ENCODE results near the gene KRTAP5-7.

GRCh38 chr11:71527576-71528210 lies 626 bp downstream of the KRTAP5-7 start:
- TF ChIP-seq, protein P1, sequence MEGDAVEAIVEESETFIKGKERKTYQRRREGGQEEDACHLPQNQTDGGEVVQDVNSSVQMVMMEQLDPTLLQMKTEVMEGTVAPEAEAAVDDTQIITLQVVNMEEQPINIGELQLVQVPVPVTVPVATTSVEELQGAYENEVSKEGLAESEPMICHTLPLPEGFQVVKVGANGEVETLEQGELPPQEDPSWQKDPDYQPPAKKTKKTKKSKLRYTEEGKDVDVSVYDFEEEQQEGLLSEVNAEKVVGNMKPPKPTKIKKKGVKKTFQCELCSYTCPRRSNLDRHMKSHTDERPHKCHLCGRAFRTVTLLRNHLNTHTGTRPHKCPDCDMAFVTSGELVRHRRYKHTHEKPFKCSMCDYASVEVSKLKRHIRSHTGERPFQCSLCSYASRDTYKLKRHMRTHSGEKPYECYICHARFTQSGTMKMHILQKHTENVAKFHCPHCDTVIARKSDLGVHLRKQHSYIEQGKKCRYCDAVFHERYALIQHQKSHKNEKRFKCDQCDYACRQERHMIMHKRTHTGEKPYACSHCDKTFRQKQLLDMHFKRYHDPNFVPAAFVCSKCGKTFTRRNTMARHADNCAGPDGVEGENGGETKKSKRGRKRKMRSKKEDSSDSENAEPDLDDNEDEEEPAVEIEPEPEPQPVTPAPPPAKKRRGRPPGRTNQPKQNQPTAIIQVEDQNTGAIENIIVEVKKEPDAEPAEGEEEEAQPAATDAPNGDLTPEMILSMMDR (conservative IDR thresholded peaks at IDR 0.05), result no peak
- TF ChIP-seq EZH2 (IDR thresholded peaks at IDR 0.05; ENCODE audit: low read depth), result no peak

Measured in PC-9 (cell line).